CD4-positive, CD25-positive, alpha-beta regulatory T cell (primary cell): ENCODE data around the gene NLRP6. TPM values are rescaled to one million over a fixed set of nuclear protein-coding genes. Genes with fewer than 3 reads are reported as not detected.
"Not testable (repeated sequence)": the region's sequence is repeated elsewhere in the genome, so short reads cannot be mapped to it uniquely, and the experiment has no call there.

Experiments
- ATAC-seq, 2 donors: fragments of 150-1000 bp; cut with Tn5 transposase; one replicate each; pipeline ENCODE4 v1.10.0; 2021; ENCODE audit warnings: low read depth in 2 of 2, moderate number of reproducible peaks in 2 of 2, moderate library complexity in 1 of 2
- DNase-seq, 3 donors: peaks; one replicate each; pipeline versions ENCODE4 v3.0.0 to v3.0.0-alpha.2; 2012 to 2022; ENCODE audit warnings: mixed read lengths in 1 of 3
- H3K27ac ChIP-seq: one replicate; pipeline ENCODE4 v1.7.0; 2013; ENCODE audit warnings: mild to moderate bottlenecking, low read length; ENCODE audit not compliant: insufficient read depth, poor library complexity, severe bottlenecking
- H3K27me3 ChIP-seq: one replicate; pipeline ENCODE4 v1.7.0; 2013; ENCODE audit warnings: low read length; ENCODE audit not compliant: control insufficient read depth, insufficient read depth
- H3K36me3 ChIP-seq: one replicate; pipeline ENCODE4 v1.7.0; 2013; ENCODE audit warnings: mild to moderate bottlenecking, low read length, moderate library complexity; ENCODE audit not compliant: control insufficient read depth, insufficient read depth
- H3K4me1 ChIP-seq: 2 replicates; pipeline ENCODE4 v1.7.0; 2013; ENCODE audit warnings: mild to moderate bottlenecking, low read length; ENCODE audit not compliant: insufficient read depth, control insufficient read depth, poor library complexity, severe bottlenecking
- H3K4me3 ChIP-seq: one replicate; pipeline ENCODE4 v1.7.0; 2013; ENCODE audit warnings: low read depth, mild to moderate bottlenecking, low read length, moderate library complexity
- H3K9me3 ChIP-seq, 2 experiments: 1 replicate in 1 of 2; 2 replicates in 1 of 2; pipeline ENCODE4 v1.7.0; 2013; ENCODE audit warnings: low read length in 2 of 2, mild to moderate bottlenecking in 1 of 2, moderate library complexity in 1 of 2; ENCODE audit not compliant: control insufficient read depth in 2 of 2
- H3K27ac Mint-ChIP-seq, 3 donors: one replicate each; pipeline ENCODE4 v1.8.0; 2020 to 2022; ENCODE audit warnings: mild to moderate bottlenecking in 3 of 3, mixed read lengths in 3 of 3, moderate library complexity in 2 of 3
- H3K27me3 Mint-ChIP-seq: one replicate; pipeline ENCODE4 v1.8.0; 2022; ENCODE audit warnings: mild to moderate bottlenecking, mixed read lengths
- H3K36me3 Mint-ChIP-seq: one replicate; pipeline ENCODE4 v1.8.0; 2020; ENCODE audit warnings: mixed read lengths
- H3K4me1 Mint-ChIP-seq, 4 donors: one replicate each; pipeline ENCODE4 v1.8.0; 2020 to 2022; ENCODE audit warnings: mixed read lengths in 4 of 4, mild to moderate bottlenecking in 1 of 4
- H3K4me3 Mint-ChIP-seq, 4 donors: one replicate each; pipeline ENCODE4 v1.8.0; 2020 to 2022; ENCODE audit warnings: mild to moderate bottlenecking in 4 of 4, mixed read lengths in 4 of 4, moderate library complexity in 3 of 4
- H3K9me3 Mint-ChIP-seq, 7 donors: one replicate each; pipeline ENCODE4 v1.8.0; 2020 to 2022; ENCODE audit warnings: mixed read lengths in 7 of 7, mild to moderate bottlenecking in 3 of 7, moderate library complexity in 2 of 7
- polyA plus RNA-seq, 4 donors: library from polyadenylated mRNA; unstranded; fragments of 300-500 nt; fragmentation: Illumina TruSeq; gene quantifications; one replicate each; pipeline ENCODE4 v1.2.3, GENCODE V29; 2021
- total RNA-seq: library from RNA; stranded (reverse); gene quantifications from one replicate; pipeline ENCODE4 v1.2.3, GENCODE V29; 2022

Gene NLRP6
- total and polyA plus RNA-seq, 5 donors from 2014 or later = 0.36 to 4.0 (median 1.8) TPM

DNA sequence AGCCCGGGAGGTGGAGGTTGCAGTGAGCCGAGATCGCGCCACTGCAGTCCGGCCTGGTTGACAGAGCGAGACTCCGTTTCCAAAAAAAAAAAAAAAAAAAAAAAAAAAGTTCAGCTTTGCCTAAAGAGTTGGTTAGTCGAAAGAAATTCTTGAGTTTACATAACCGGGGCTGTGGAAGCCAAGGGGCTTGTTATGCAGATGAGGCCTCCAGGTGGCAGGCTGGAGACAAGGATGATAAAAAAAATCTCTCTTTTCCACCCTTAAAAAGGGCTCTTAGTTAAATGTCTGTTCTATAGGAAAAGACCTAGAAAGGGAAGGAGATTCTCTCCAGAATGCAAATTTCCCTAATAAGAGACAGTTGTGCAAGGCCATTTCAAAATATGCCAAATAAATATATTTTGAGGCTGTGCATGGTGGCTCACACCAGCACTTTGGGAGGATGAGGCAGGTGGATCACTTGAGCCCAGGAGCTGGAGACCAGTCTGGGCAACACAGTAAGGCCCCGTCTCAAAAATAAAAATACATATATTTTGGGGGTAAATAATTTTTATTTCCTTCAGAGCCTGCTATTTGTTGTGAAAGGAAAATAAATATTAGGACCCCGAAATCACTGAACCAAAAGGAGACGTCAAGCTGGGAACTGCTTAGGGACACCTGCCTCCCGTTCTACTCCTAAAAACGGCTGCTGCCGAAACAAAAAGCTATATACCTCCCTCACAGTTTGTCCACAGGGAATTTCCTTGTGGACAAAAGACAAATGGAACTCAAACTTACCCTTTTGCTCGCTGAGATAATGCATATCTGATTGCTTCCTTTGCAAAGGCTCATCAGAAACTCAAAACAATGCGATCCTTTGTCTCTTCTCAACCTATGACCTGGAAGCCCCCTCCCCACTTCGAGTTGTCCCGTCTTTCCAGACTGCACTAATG lies 27.0 kb downstream of the NLRP6 start:
- peak overlapping the region; percentile 24 to 87 (median 58) for H3K4me3 Mint-ChIP-seq
- H3K27ac Mint-ChIP-seq = peak overlapping the region; percentile 5 to 52 (median 8)
- H3K4me1 ChIP-seq = peaks cover 39% of the 10 kb centered on the region
- H3K27me3 ChIP-seq = no peaks in the 10 kb centered on the region
- peak in 1 of 2 donors; percentile 21 for ATAC-seq
- H3K9me3 ChIP-seq = no peaks in the 10 kb centered on the region
- H3K9me3 Mint-ChIP-seq = peaks cover 0 to 1% (median 0%) of the 10 kb centered on the region in 7 donors
- H3K36me3 ChIP-seq = no peaks in the 10 kb centered on the region
- peak; percentile 43 to 80 (median 71) for DNase-seq
- H3K4me3 ChIP-seq = no peak overlapping the region
- peaks cover 17 to 54% (median 35%) of the 10 kb centered on the region in 4 donors for H3K4me1 Mint-ChIP-seq
- peaks cover 20% of the 10 kb centered on the region for H3K27me3 Mint-ChIP-seq
- no peaks in the 10 kb centered on the region for H3K36me3 Mint-ChIP-seq
- no peak overlapping the region for H3K27ac ChIP-seq

DNA sequence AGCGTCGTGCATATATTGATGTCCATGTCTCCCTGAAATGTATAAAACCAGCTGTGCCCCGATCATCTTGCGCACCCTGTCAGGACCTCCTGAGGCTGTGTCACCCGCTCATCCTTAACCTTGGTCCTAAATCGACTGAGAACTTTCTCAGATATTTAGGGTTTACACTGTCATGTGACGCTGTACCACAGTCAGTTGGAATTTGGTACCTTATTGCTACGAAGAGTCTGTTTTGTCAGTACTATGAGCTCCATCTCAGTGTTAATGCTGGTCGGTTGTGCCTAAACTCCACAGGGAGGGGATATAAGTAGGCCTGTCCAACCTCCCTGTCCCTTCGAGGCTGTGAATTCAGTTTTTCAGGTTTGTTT lies 27.6 kb downstream of the NLRP6 start:
- Histone ChIP-seq H3K9me3 (no peaks in the 10 kb centered on the region), H3K4me1 (peaks cover 39% of the 10 kb centered on the region), H3K4me3 (no peak overlapping the region), H3K27ac (peak overlapping the region; percentile 14), H3K36me3 (no peaks in the 10 kb centered on the region), H3K27me3 (no peaks in the 10 kb centered on the region)
- H3K27me3 Mint-ChIP-seq = peaks cover 15% of the 10 kb centered on the region
- peaks cover 17 to 51% (median 33%) of the 10 kb centered on the region in 4 donors for H3K4me1 Mint-ChIP-seq
- H3K9me3 Mint-ChIP-seq = peaks cover 0 to 1% (median 0%) of the 10 kb centered on the region in 7 donors
- peak overlapping the region in 3 of 4 donors; percentile 10 to 59 (median 41) for H3K4me3 Mint-ChIP-seq
- DNase-seq = no peak
- H3K36me3 Mint-ChIP-seq = no peaks in the 10 kb centered on the region
- H3K27ac Mint-ChIP-seq = peak overlapping the region in 2 of 3 donors; percentile 5 to 46
- no peak for ATAC-seq

GRCh38 chr11:306645-307371 lies 28.6 kb downstream of the NLRP6 start:
- no peaks in the 10 kb centered on the region for H3K9me3 ChIP-seq
- no peak for ATAC-seq
- H3K27ac ChIP-seq = peak overlapping the region; percentile 79
- H3K27me3 Mint-ChIP-seq = peaks cover 9% of the 10 kb centered on the region
- no peaks in the 10 kb centered on the region for H3K36me3 ChIP-seq
- no peaks in the 10 kb centered on the region for H3K27me3 ChIP-seq
- no peak overlapping the region for H3K4me3 ChIP-seq
- peak overlapping the region; percentile 28 to 91 (median 72) for H3K4me3 Mint-ChIP-seq
- peaks cover 0 to 1% (median 0%) of the 10 kb centered on the region in 7 donors for H3K9me3 Mint-ChIP-seq
- DNase-seq = no peak
- no peaks in the 10 kb centered on the region for H3K36me3 Mint-ChIP-seq
- peaks cover 42% of the 10 kb centered on the region for H3K4me1 ChIP-seq
- H3K4me1 Mint-ChIP-seq = peaks cover 17 to 54% (median 34%) of the 10 kb centered on the region in 4 donors
- peak overlapping the region in 2 of 3 donors; percentile 83 to 100 for H3K27ac Mint-ChIP-seq

GRCh38 chr11:307766-308708 lies 29.8 kb downstream of the NLRP6 start, which contains the start of gene IFITM2:
IFITM2 (plus strand) TSS chr11:307816; CDS start chr11:308193, 377 bp downstream.
- DNase-seq = peak in 1 of 3 donors; percentile 54
- H3K36me3 ChIP-seq, H3K27me3 Mint-ChIP-seq, H3K9me3 Mint-ChIP-seq, H3K27me3 ChIP-seq, H3K9me3 ChIP-seq, H3K36me3 Mint-ChIP-seq: not testable (repeated sequence)
- peak; percentile 67 to 69 for ATAC-seq
- H3K27ac Mint-ChIP-seq = peak within 1 kb of the TSS; percentile 87 to 100 (median 96)
- Histone ChIP-seq H3K4me3 (peak within 1 kb of the TSS; percentile 74), H3K4me1 (peaks cover 54% of the 10 kb centered on the region), H3K27ac (peak within 1 kb of the TSS; percentile 79)
- peaks cover 12 to 65% (median 37%) of the 10 kb centered on the region in 4 donors for H3K4me1 Mint-ChIP-seq
- H3K4me3 Mint-ChIP-seq = peak within 1 kb of the TSS; percentile 90 to 99 (median 94)

DNA sequence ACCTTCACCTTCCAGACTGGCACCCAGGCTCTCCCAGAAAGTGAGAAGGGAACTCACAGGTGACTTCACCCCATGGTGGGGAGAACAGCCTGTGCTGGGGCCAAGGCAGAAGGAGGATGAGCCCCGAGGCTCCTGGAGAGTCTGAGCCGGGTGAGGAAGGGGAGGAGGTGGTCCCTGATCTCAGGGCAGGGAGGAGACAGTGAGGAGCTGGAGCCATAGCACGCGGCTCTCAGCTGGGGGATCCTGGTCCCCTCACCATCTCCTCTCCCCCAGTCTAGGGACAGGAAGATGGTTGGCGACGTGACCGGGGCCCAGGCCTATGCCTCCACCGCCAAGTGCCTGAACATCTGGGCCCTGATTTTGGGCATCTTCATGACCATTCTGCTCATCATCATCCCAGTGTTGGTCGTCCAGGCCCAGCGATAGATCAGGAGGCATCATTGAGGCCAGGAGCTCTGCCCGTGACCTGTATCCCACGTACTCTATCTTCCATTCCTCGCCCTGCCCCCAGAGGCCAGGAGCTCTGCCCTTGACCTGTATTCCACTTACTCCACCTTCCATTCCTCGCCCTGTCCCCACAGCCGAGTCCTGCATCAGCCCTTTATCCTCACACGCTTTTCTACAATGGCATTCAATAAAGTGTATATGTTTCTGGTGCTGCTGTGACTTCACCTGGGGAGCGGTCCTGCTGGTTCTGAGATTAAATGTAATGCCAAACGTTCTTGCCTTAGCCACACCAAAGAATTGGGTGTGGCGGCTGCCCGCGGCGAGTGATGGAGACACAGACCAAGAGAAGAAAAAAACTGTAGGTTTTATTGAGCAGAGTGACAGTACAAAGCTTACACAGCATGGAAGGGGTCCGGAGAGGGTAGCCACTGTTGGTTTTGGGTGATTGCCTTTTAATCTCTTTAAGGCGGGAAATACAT lies 30.8 kb downstream of the NLRP6 start:
- not testable (repeated sequence) for H3K27me3 Mint-ChIP-seq, H3K9me3 Mint-ChIP-seq, H3K27me3 ChIP-seq, H3K9me3 ChIP-seq, H3K36me3 ChIP-seq, H3K36me3 Mint-ChIP-seq
- Histone ChIP-seq H3K4me3 (peak overlapping the region; percentile 77), H3K27ac (peak overlapping the region; percentile 79), H3K4me1 (peaks cover 62% of the 10 kb centered on the region)
- DNase-seq = peak in 1 of 3 donors; percentile 55
- H3K27ac Mint-ChIP-seq = peak overlapping the region; percentile 87 to 100 (median 96)
- peak in 1 of 2 donors; percentile 0 for ATAC-seq
- peak overlapping the region; percentile 90 to 99 (median 94) for H3K4me3 Mint-ChIP-seq
- peaks cover 12 to 69% (median 37%) of the 10 kb centered on the region in 4 donors for H3K4me1 Mint-ChIP-seq

- not testable (repeated sequence) for H3K9me3 ChIP-seq, H3K27me3 ChIP-seq, H3K36me3 Mint-ChIP-seq, H3K36me3 ChIP-seq, DNase-seq, ATAC-seq, H3K9me3 Mint-ChIP-seq
- Histone ChIP-seq H3K27ac (peak overlapping the region; percentile 79), H3K4me3 (peak overlapping the region; percentile 77), H3K4me1 (peaks cover 61% of the 10 kb centered on the region)
- Mint-ChIP-seq H3K4me3 (peak overlapping the region; percentile 90 to 99 (median 94)), H3K4me1 (peaks cover 9 to 67% (median 35%) of the 10 kb centered on the region in 4 donors), H3K27ac (peak overlapping the region; percentile 87 to 100 (median 96)), H3K27me3 (peaks cover 11% of the 10 kb centered on the region)
These were observed 31.9 kb downstream of the NLRP6 start for GRCh38 chr11:309979-310572.
